Testis (tissue), 2 donors: Measurements from ENCODE around the gene UPK3A.

Experiments
- POLR2A ChIP-seq: fragments of 450-650 bp; IDR thresholded peaks from one replicate; pipeline ENCODE4 v1.6.1; 2017; ENCODE audit warnings: antibody characterized with exemption, mild to moderate bottlenecking, moderate library complexity
- TF ChIP-seq, protein P1 (sequence below), 3 experiments: fragments of 450-650 bp in 2 of 3; fragments of 200-600 bp in 1 of 3; sonication (generic) in 1 of 3; IDR thresholded peaks; one replicate each; pipeline ENCODE4 v1.5.1; 2016 to 2019; ENCODE audit warnings: antibody characterized with exemption in 3 of 3, mild to moderate bottlenecking in 2 of 3, moderate library complexity in 1 of 3

DNA sequence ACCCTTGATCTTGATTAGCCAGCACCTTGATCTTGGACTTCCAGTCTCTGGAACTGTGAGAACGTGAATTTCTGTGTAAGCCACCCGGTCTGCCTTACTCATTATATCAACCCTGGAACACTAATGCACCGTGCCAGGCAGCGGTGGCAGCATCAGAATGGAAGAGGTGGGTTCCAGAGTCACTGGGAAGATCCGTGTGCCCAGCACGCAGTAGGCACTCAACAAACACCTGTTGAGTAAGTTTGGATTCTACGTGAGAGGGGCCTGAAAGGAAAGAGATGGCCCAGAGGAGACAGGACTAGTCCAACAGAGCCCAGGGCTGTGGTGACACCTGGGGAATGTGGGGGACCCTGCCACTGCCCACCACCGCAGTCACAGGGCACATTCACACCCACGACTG, 6.6 kb upstream of the UPK3A start:
- TF ChIP-seq, protein P1, sequence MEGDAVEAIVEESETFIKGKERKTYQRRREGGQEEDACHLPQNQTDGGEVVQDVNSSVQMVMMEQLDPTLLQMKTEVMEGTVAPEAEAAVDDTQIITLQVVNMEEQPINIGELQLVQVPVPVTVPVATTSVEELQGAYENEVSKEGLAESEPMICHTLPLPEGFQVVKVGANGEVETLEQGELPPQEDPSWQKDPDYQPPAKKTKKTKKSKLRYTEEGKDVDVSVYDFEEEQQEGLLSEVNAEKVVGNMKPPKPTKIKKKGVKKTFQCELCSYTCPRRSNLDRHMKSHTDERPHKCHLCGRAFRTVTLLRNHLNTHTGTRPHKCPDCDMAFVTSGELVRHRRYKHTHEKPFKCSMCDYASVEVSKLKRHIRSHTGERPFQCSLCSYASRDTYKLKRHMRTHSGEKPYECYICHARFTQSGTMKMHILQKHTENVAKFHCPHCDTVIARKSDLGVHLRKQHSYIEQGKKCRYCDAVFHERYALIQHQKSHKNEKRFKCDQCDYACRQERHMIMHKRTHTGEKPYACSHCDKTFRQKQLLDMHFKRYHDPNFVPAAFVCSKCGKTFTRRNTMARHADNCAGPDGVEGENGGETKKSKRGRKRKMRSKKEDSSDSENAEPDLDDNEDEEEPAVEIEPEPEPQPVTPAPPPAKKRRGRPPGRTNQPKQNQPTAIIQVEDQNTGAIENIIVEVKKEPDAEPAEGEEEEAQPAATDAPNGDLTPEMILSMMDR (IDR thresholded peaks at IDR 0.05): no peak
- TF ChIP-seq POLR2A: no peak
